ENCODE measurements around the gene TERT.
"Not testable (repeated sequence)": the region's sequence is repeated elsewhere in the genome, so short reads cannot be mapped to it uniquely, and the experiment has no call there.

TERT gene

DNA sequence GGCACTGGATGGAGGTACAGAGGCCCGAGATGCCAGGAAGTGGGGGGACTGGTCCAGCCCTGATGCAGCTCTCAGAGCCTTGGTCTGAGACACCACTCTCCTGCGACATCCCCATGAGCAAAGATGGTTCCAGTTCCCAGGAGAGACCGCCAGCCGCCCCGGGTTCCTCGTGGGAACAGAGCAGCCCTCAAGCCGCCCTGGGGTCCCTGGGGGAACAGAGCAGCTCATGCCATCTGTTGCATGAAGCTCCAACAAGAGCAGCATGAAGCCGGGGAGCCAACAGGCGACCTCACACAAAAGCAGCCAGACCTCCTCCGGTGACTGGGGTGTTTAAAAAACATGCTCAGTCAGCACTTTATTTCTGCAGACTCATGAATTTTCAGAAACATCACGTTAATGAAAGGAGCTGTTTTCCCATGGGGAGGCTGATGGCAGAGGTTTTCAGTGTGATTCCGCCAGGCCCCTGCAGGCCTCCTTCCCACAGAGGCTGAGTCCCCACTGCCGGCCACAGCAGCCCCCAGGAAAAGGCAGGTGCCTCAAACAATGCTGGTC, 63.4 kb downstream of the TERT start:
- FAIRE-seq: no peak

DNA sequence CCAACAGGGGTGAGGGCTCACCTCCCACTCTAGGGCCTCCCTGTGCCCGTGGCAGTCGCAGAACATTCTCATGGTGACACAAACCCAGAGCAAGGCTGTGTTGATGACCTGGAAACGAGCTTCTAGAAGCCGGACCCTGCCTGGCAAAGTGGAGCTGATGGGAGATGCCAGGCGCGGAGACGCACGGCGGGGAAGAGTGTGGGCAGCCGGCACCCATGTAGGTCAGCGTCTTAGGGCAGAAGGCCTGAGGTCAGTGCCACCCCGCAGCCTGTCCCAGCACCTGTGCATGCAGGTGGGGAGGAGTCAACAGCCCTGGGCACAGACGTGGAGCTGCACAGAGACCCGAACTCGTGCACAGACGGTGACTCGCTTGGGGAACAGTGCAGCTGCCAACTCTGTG, 64.3 kb downstream of the TERT start:
- no peak for FAIRE-seq

DNA sequence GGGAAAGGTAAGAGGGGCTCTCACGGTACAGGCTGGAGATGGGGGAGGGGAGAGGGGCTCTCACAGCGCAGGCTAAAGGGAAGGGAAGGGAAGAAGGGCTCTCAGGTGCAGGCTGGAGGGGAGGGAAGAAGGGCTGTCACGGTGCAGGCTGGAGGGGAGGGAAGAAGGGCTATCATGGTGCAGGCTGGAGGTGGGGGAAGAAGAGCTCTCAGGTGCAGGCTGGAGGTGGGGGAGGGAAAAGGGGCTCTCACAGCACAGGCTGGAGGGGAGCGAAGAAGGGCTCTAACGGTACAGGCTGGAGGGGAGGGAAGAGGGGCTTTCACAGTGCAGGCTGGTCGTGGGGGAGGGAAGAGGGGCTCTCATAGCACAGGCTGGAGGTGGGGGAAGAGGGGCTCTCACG, 65.0 kb downstream of the TERT start:
- no peak for FAIRE-seq

DNA sequence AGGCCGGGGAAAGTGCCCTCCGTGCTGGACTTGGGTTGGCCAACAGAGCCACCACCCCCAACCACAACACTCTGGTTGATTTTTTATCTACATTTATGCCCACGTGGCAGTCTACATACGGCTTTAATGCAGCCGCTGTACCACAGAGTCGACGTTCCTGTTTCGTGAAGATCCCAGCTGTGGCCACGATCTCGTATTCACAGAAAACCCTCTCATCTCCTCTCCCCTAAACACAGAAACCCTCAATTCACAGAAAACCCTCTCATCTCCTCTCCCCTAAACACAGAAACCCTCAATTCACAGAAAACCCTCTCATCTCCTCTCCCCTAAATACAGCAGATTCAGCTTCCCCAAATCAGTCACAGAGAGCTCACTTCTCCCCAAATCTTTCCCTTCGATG, 65.8 kb downstream of the TERT start:
- not testable (repeated sequence) for FAIRE-seq

DNA sequence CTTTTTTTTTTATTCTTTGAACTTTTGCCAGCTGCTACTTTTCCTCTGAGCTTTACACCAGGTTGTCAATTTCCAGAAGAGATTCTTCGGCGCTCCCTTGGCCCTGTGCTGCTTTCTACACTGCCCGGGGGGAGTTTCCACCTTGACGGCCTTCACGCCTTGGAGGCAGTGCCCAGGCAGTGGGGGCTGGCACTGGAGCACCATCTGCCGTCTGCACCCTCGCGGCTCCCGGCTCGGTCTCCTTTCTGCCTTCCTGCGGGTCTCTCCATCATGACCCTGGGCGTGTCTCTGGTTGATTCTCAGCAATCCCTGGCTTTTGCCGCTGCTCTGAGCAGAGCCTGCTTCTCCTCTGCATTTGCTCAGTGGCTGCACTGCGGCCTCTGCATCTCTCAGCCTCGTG, 66.7 kb downstream of the TERT start:
- FAIRE-seq: no peak

DNA sequence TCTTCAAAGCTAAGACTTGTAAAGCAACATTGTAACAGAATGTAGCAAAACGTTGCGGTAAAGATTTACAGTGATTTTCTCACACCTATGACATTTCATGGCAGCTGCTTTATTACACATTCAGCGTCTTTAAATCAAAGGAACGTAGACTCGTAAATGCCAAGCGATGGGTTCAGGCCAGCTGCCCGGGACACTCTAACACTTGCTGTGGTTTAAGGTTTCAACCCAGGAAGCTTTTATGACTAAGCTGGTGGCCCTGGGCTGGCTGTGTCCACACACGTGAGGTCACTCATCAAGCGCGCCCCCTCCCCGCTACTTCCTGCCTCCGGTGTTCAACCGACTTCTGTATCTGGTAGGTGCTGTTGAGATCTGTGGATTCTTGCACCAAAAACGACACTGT, 67.2 kb downstream of the TERT start:
- no peak for FAIRE-seq

DNA sequence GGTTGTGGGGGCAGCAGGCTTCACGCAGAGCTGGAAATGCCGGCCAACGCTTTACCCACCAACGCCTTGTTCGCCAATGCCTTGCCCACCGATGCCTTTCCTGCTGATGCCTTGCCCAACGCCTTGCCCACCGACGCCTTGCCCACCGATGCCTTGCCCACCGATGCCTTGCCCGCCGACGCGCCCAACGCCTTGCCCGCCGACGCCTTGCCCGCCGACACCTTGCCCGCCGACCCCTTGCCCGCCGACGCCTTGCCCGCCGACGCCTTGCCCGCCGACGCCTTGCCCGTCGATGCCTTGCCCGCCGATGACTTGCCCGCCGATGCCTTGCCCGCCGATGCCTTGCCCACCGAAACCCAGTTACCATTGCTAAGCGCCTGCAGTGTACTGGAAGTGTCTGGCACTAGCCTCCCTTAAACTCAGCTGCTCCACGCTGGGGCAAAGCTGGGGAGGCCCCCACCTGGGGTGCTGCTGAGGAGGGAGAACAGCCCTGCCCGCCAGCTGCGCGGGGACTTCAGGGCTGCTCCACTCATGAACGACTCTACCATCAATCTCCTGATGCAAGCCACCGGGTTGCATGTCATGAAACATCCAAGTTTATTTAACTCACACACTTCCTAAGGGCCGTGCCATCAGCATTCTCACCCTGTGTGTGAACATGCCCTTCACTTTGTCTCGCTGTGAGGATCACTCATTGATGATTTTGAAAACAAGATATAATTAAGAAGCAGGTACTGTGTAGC, 67.9 kb downstream of the TERT start:
- no peak for FAIRE-seq

DNA sequence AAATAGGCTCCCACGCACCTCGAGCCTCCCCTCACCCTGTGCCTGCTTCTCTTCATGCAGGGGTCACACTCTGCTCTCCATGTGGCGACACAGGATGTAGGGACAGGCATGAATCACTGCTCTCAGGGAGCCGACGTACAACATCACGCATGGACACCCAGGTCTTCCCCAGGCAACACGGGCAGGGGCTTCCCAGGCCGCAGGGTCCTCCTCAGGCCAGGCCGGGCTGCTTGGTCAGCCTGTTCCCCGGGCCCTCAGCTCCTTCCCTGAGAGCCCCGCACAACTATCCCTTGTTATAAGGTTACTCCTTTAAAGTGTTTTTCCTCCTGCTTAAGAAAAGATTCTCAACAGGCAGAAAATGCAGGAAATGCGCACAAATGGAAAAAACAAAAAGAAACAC, 68.6 kb downstream of the TERT start:
- no peak for FAIRE-seq

DNA sequence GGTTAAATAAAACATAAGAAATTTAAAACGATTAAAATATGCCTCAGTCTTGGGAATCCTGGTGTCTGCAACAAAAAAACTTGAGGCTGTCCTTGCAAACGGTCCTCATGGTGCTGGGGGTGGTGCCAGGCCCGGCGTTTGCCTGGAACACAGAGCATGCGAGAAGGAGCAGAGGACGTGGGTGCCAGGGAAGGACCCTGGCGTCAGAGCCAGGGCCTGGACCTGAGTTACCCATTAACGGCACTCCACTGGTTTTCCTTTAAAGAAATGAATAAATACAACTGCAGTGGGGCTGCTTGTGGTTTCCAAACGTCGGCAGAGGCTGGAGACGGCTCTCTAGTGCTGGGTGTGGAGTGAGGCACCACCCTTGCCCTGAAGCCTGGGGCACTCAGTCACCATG, 69.8 kb downstream of the TERT start, which contains the start of gene SLC6A18:
TSS of gene SLC6A18 (plus strand) at position 301 of the 400 bp plus-strand sequence. CDS start at position 398, 97 bp downstream.
- no peak for FAIRE-seq

DNA sequence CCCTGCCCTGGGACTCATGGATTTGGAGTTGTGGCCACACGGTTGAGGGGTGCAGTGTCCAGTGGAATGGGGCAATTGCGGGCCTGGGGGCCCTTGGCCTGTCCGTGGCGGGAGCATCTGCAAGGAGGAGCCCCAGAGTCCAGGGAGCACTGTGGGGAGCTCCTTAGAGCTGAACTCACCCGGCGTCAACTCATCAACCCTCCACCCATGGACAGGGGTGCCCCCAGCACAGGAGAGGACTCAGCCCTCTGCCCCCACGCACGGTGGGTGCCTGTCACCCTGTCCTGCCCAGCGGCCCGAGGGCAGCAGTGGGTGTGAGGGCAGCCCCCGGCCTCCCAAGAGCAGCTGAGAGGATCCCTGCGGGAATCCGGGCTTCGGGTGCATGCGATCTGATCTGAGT, 70.2 kb downstream of the TERT start:
- no peak for FAIRE-seq

DNA sequence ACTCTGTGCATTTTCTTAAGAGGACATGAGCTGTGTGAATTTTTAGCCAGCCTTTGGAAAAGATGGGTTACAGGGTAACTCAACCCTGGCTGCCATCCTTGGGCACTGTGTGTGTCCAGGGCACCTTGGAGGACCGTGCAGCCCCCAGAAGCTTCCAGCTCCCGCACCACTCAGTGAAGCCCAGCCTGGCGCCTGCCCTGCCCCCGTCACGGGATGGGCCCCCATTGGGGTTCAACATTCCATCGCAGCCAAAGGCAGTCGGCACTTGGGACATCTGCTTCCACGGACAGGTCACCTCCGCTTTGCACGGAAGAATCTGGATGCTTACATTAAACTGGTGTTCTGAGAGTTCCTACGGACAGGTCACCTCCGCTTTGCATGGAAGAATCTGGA, 71.6 kb downstream of the TERT start:
- no peak for FAIRE-seq

DNA sequence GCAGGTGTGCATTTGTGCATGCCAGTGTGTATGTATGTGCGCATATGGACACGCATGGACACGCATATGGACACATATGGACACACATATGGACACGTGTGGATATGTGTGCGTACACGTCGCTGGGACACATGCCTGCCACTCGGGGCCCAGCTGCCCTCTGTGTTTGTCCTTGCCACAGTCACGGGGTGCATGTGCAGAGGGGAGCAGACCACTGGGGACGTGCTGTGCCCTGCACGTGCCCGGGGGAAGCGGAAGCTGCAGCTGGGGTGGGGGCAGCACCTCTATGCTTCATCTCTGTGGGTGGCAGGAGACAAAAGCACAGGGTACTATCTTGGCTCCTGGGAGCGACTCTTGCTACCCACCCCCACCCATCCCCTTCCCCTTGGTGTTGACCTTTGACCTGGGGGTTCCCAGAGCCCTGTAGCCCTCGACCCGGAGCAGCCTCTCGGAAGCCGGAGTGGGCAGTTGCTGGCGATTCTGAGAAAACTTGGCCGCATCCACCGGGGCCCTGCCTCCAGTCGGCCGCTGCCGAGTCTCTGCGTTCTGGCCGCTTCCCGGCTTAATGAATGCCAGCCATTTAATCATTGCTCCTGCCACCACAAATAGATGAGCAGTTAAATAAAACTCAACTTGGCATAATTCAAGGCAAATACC, 72.1 kb downstream of the TERT start:
- FAIRE-seq: no peak

DNA sequence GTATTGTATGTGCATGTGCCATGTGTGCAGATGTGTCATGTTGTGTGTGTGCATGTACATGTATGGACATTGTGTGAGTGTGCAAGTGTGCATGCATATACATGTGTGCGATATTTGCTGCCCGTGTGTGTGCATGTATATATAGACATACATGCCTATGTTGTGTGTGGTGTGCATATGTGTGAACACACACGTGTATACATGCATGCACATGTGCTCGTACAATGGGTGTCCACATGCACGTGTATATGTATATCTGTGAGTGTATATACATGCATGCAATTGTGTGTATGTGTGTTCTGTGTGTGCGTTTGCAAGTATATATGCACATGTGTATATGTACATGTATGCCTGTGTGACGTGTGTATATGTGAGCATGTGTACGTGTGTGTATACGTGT, 72.7 kb downstream of the TERT start:
- no peak for FAIRE-seq

DNA sequence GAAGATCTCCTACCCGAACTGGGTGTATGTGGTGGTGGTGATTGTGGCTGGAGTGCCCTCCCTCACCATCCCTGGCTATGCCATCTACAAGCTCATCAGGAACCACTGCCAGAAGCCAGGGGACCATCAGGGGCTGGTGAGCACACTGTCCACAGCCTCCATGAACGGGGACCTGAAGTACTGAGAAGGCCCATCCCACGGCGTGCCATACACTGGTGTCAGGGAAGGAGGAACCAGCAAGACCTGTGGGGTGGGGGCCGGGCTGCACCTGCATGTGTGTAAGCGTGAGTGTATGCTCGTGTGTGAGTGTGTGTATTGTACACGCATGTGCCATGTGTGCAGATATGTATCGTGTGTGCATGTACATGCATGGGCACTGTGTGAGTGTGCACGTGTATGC, 73.1 kb downstream of the TERT start:
- FAIRE-seq: no peak

DNA sequence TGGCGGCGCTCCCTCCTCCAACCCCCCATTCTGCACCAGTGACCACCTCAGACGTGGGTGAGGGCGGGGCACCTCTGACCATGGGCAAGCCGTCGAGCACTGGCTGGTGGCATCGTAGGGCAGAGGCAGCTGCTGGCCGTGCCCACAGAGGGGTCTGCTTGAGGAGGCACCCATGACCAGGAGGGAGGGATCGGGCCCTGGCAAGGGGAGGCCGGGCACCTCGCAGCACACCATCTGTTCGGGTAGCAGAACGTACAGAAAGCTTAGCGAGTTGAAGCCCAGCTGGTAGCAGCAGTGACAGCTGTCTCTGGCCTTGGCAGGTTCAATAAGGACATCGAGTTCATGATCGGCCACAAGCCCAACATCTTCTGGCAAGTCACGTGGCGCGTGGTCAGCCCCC, 74.0 kb downstream of the TERT start:
- no peak for FAIRE-seq

DNA sequence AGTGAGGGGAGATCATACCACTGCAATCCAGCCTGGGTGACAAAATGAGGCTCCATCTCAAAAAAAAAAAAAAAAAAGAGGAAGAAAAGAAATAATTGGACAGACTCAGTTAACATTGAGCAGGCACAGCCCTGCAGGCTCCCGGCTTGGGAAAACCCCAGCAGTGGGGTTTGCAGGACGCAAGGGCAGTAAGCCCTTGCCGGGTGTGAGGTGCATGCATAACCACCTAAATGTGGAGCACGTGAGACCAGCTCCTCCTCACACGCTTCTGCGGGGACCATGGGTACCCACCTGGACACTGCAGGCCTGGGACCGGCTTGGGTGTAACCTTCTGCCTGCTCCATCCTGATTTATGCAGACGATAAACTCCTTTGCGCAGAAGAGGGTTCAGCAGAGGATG, 74.5 kb downstream of the TERT start:
- FAIRE-seq: no peak

DNA sequence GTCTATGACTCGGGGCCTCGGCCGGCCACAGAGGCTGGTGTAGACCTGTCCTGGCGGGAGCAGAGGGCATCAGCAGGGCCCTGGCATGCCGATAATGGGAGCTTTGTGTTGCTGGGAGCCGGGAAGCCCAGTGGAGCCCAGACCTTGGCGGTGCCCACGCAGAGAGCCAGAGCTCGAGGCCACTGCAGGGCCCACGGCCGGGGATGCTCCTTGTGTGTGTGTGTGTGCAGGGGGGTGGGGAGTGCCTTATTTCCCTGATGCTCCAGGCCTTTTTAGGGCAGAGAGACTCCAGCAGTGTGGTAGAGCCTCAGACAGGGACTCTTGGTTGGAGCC, 75.1 kb downstream of the TERT start:
- no peak for FAIRE-seq

DNA sequence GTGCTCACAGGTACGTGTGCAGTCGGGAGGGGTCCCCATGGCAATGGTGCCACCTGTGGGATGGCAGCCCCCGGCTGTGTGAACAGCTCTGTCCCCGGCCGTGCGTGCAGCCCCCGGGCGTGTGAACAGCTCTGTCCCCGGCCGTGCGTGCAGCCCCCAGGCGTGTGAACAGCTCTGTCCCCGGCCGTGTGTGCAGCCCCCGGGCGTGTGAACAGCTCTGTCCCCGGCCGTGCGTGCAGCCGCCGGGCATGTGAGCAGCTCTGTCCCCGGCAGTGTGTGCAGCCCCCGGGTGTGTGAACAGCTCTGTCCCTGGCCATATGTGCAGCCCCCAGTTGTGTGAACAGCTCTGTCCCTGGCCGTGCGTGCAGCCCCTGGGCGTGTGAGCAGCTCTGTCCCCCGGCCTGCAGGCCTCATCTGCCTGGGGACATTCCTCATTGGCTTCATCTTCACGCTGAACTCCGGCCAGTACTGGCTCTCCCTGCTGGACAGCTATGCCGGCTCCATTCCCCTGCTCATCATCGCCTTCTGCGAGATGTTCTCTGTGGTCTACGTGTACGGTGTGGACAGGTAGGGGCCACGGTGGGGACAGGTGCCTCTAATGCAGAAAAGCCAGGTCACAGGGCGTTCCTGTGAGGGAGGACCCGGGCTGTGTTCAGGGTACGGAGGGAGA, 75.6 kb downstream of the TERT start:
- no peak for FAIRE-seq

DNA sequence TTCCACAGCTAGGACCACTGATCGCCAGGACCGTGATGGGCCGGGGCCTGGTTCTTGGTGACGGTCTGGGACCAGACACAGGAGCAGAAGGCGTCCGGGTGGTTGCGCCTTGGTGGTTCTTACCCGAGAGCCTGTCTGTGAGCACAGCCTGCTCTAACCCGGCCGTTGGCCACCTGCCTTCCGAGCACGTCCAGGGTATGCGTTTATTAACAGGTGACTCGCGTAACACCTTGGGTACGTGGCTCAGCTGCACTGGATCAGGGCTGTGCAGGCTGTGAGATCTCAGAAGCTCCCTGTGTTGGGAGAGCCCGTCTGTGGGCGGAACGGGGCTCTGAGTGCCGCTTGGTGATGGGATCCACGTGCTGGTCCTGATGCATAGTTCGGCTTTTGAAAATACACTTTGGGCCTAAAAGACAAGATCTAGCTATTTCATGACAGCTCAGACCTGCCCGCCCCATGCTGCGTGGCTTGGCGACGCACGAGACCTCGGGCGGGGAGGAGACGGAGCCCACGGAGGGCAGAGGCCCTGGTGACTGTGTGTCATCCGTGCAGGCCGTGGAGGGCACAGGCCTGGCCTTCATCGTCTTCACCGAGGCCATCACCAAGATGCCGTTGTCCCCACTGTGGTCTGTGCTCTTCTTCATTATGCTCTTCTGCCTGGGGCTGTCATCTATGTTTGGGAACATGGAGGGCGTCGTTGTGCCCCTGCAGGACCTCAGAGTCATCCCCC, 76.4 kb downstream of the TERT start:
- no peak for FAIRE-seq

DNA sequence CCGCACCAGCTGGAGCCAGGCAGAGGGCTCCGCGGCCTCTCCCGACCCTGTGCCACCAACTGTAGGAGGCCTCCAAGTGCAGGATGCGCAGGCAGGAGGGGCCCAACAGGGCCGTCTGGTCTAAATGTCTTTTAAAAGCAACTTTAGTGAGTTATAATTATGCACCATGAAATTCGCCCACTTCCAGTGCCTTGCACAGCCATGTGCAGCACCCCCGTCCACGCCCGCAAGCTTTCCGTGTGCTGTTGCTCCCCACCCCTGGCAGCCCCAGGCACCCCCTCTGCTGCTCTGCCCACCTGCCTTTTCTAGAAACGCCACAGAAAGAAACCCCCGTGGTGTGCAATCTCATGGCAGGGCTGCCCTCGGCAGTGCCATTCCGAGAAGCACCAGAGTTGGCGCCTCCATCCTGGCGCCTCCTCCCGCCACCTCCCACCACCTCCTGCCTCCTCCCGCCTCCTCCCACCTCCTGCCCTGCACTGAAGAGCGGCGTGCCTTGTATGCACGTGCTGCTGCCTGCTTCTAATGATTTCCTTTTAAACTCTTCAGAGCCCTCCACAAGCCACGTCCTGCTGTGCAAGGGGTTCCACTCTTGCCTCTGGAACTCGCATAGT, 77.2 kb downstream of the TERT start:
- no peak for FAIRE-seq

DNA sequence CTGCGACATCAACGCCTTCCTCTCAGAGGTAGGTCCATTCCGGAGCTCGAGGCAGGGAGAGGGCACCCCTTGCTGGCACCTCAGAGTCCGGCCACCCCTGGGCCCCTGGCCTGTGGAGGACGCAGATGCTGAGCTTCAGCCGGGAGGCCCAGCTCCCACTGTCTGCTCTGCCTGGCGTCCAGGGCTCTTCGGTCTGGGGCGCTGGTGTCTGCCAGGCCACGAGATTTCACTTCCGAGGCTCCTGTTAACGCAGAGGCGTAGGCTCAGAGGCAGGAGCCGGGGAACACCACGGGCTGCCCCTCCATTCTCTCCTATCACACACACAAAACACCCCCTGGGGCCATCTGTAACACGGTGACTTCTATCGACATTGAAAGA, 78.0 kb downstream of the TERT start:
- FAIRE-seq: no peak

DNA sequence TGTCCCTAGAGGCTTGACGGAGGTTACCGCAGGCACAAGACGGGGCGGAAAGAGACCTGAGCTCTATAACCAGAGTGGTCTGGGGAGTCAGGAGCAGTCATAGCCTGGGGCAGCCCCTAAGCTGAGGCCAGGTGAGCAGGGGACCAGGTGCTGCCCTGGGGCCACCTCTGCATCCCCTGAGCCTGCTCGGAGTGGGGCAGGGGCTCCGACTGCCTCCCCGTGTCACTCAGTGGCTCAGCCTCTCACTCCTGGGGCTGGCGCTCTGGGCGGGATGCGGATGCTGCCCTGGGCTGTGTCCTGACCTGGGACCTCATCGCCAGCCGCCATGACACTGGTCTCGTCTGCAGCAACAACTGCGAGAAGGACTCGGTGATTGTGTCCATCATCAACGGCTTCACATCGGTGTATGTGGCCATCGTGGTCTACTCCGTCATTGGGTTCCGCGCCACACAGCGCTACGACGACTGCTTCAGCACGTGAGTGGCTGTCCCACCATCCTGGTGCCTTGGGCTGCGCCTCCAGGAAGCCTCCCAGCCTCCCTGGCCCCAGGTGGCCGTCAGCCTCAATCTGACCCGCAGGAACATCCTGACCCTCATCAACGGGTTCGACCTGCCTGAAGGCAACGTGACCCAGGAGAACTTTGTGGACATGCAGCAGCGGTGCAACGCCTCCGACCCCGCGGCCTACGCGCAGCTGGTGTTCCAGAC, 78.5 kb downstream of the TERT start:
- FAIRE-seq: no peak

Measured in TTC549 (cell line).